Ovary (tissue), 3 donors: ENCODE results near the gene TGM5.

Source experiments
- POLR2A ChIP-seq: fragments of 450-650 bp; IDR thresholded peaks from one replicate; pipeline ENCODE4 v1.6.1; 2017; ENCODE audit warnings: antibody characterized with exemption, mild to moderate bottlenecking, moderate library complexity
- TF ChIP-seq, protein P1 (sequence below), 3 donors: fragments of 450-650 bp in 2 of 3; fragments of 200-600 bp in 1 of 3; IDR thresholded peaks; one replicate each; pipeline versions ENCODE4 v1.5.1 to v1.8.0; 2016 to 2022; ENCODE audit warnings: antibody characterized with exemption in 3 of 3, mild to moderate bottlenecking in 1 of 3
- donor health status: DM: no; HTN: no; CAD: no.

DNA sequence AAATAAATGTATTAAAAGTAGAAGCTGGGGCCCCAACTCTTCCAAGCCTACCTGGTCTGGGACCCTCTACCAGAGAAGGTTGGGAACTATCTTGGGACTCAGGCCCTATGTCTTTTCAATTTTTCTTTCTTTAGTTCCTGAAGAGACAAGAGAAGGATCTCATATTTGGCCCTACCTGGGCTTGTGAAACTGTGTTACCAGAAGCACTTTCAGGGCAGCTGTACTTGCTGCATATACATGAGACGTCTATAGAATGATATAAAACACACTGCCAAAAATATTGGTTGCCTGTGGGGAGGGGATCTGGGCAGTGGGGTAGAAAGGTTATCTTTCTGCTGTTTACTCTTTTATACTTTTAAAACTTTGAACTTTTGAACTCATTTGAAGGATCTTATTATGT, 45.3 kb downstream of the TGM5 start:
- TF ChIP-seq, protein P1, sequence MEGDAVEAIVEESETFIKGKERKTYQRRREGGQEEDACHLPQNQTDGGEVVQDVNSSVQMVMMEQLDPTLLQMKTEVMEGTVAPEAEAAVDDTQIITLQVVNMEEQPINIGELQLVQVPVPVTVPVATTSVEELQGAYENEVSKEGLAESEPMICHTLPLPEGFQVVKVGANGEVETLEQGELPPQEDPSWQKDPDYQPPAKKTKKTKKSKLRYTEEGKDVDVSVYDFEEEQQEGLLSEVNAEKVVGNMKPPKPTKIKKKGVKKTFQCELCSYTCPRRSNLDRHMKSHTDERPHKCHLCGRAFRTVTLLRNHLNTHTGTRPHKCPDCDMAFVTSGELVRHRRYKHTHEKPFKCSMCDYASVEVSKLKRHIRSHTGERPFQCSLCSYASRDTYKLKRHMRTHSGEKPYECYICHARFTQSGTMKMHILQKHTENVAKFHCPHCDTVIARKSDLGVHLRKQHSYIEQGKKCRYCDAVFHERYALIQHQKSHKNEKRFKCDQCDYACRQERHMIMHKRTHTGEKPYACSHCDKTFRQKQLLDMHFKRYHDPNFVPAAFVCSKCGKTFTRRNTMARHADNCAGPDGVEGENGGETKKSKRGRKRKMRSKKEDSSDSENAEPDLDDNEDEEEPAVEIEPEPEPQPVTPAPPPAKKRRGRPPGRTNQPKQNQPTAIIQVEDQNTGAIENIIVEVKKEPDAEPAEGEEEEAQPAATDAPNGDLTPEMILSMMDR (IDR thresholded peaks at IDR 0.05), result no peak
- TF ChIP-seq POLR2A, result no peak
